Stimulated activated CD8-positive, alpha-beta memory T cell treated with anti-CD3 and anti-CD28 coated beads, Interleukin-4, amount 100 ng/mL, for 48 hours (primary cell): ENCODE results near the gene FKBP10.
"Not testable (repeated sequence)": the region's sequence is repeated elsewhere in the genome, so short reads cannot be mapped to it uniquely, and the experiment has no call there.

Experiments used
- DNase-seq: peaks from one replicate; pipeline ENCODE4 v3.0.0-alpha.2; 2020

FKBP10 gene

GRCh38 chr17:41848788-41849187 is 36.0 kb downstream of the FKBP10 start:
- DNase-seq = no peak

GRCh38 chr17:41849251-41849990 is 36.6 kb downstream of the FKBP10 start:
- DNase-seq = no peak

- DNase-seq = not testable (repeated sequence)
Measured at GRCh38 chr17:41851382-41851781, 38.6 kb downstream of the FKBP10 start.

- DNase-seq = no peak
Measured at GRCh38 chr17:41860254-41860931, 47.6 kb downstream of the FKBP10 start.

- DNase-seq = peak; percentile 68
Measured at GRCh38 chr17:41863074-41863848, 50.5 kb downstream of the FKBP10 start.

GRCh38 chr17:41864498-41864835 is 51.7 kb downstream of the FKBP10 start:
- DNase-seq = no peak

GRCh38 chr17:41864836-41865595 is 52.2 kb downstream of the FKBP10 start, which contains the start of gene KLHL11:
Gene KLHL11 (minus strand): TSS chr17:41865423. CDS start chr17:41865370, 53 bp downstream.
- DNase-seq = peak; percentile 90

- no peak for DNase-seq
Measured at GRCh38 chr17:41865596-41865893, 52.7 kb downstream of the FKBP10 start.

- DNase-seq = no peak
Measured at GRCh38 chr17:41868568-41868967, 55.8 kb downstream of the FKBP10 start.

- DNase-seq = no peak
Measured at GRCh38 chr17:41869426-41869825, 56.6 kb downstream of the FKBP10 start.

- DNase-seq = no peak
Measured at GRCh38 chr17:41870097-41870496, 57.3 kb downstream of the FKBP10 start.

GRCh38 chr17:41870627-41871026 is 57.8 kb downstream of the FKBP10 start:
- no peak for DNase-seq

- DNase-seq = no peak
Measured at GRCh38 chr17:41871789-41872188, 59.0 kb downstream of the FKBP10 start.
